ENCODE data around the gene SCARF2. TPM values are rescaled to one million over a fixed set of nuclear protein-coding genes. Genes with fewer than 3 reads are reported as not detected.

Gene SCARF2, protein sequence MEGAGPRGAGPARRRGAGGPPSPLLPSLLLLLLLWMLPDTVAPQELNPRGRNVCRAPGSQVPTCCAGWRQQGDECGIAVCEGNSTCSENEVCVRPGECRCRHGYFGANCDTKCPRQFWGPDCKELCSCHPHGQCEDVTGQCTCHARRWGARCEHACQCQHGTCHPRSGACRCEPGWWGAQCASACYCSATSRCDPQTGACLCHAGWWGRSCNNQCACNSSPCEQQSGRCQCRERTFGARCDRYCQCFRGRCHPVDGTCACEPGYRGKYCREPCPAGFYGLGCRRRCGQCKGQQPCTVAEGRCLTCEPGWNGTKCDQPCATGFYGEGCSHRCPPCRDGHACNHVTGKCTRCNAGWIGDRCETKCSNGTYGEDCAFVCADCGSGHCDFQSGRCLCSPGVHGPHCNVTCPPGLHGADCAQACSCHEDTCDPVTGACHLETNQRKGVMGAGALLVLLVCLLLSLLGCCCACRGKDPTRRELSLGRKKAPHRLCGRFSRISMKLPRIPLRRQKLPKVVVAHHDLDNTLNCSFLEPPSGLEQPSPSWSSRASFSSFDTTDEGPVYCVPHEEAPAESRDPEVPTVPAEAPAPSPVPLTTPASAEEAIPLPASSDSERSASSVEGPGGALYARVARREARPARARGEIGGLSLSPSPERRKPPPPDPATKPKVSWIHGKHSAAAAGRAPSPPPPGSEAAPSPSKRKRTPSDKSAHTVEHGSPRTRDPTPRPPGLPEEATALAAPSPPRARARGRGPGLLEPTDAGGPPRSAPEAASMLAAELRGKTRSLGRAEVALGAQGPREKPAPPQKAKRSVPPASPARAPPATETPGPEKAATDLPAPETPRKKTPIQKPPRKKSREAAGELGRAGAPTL
- 19.4 and 38.8 TPM in 2 replicates for total RNA-seq

GRCh38 chr22:20437613-20438426 is at the start of gene SCARF2:
SCARF2 (minus strand) TSS chr22:20437825; CDS start chr22:20437754, 71 bp downstream.

GRCh38 chr22:20393705-20394476 is 43.7 kb downstream of the SCARF2 start, which contains the start of gene ZNF74:
ZNF74 (plus strand) TSS chr22:20394151; CDS start chr22:20394629, 478 bp downstream.

Other genes with a start within 250 kb of the SCARF2 start
- gene RTN4R, start 169.5 kb downstream of the SCARF2 start, total RNA-seq = 13.0 and 21.7 TPM in 2 replicates
- 63.7 and 77.6 TPM in 2 replicates for gene DGCR6L, start 117.8 kb downstream of the SCARF2 start, total RNA-seq
- 11.2 and 20.5 TPM in 2 replicates for gene ZNF74, start 43.7 kb downstream of the SCARF2 start, total RNA-seq
- 22.3 and 35.7 TPM in 2 replicates for gene KLHL22, start 58.0 kb upstream of the SCARF2 start, total RNA-seq
- 73.5 and 89.2 TPM in 2 replicates for gene MED15, start 69.8 kb upstream of the SCARF2 start, total RNA-seq

Data from mesangial cell (primary cell).